Fibroblast of pulmonary artery (primary cell): ENCODE data around the gene TESMIN.

Experiments
- DNase-seq: peaks from one replicate; pipeline ENCODE4 v3.0.0-alpha.2; 2010; ENCODE audit warnings: low read depth
- H3K4me3 ChIP-seq: replicated peaks from 2 replicates; pipeline ENCODE4 v1.5.1; 2011; ENCODE audit warnings: low read depth, mild to moderate bottlenecking, control low read depth, low read length, moderate library complexity
- CTCF ChIP-seq: IDR thresholded peaks from 2 replicates; pipeline ENCODE4 v1.5.1; 2011; ENCODE audit warnings: mild to moderate bottlenecking, control low read depth, low read length, inconsistent platforms; ENCODE audit errors: missing control alignments

Gene TESMIN

GRCh38 chr11:68707527-68707926 is 43.8 kb downstream of the TESMIN start:
- TF ChIP-seq CTCF, result no peak
- no peak for DNase-seq
- no peak overlapping the region for H3K4me3 ChIP-seq

- no peak for DNase-seq
- TF ChIP-seq CTCF, result no peak
- H3K4me3 ChIP-seq, result no peak overlapping the region
Measured at GRCh38 chr11:68704887-68705286, 46.4 kb downstream of the TESMIN start.

GRCh38 chr11:68698993-68699392 is 52.3 kb downstream of the TESMIN start:
- H3K4me3 ChIP-seq, result no peak overlapping the region
- DNase-seq, result no peak
- no peak for TF ChIP-seq CTCF

- DNase-seq, result no peak
- no peak overlapping the region for H3K4me3 ChIP-seq
- TF ChIP-seq CTCF, result no peak
Measured at GRCh38 chr11:68695531-68695930, 55.8 kb downstream of the TESMIN start.

- no peak overlapping the region for H3K4me3 ChIP-seq
- DNase-seq, result no peak
- no peak for TF ChIP-seq CTCF
Measured at GRCh38 chr11:68694431-68695297, 56.7 kb downstream of the TESMIN start.

DNA sequence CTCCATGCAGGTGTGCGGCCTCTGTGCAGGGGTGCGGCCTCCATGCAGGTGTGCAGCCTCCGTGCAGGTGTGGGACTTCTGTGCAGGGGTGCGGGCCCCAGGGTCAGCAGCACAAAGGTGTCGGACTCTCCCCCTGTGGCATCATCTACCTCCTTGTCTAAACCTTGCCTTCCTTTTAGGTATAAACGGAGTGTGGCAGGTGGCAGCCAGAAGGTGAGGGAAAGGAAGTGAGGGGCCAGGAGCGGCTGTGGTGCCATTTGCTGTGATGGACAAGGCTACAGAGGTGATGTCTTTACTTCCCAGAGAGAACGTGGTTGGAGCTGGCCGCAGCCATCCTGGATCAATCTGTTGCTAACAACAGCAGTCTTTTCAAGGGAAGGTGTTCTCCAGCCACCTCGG is 57.8 kb downstream of the TESMIN start:
- DNase-seq, result no peak
- TF ChIP-seq CTCF, result no peak
- no peak overlapping the region for H3K4me3 ChIP-seq
